GM19397 (cell line): ENCODE results near the gene NR2F1-AS1.

Source experiments
- ATAC-seq: cut with Tn5 transposase; IDR thresholded peaks from one replicate; pipeline ENCODE4 v1.9.1; 2021; ENCODE audit warnings: mild to moderate bottlenecking, moderate library complexity; ENCODE audit not compliant: unreplicated experiment

Gene NR2F1-AS1

GRCh38 chr5:93438124-93438523 lies 142.9 kb downstream of the NR2F1-AS1 start:
- ATAC-seq = no peak

- no peak for ATAC-seq
Measured at GRCh38 chr5:93436083-93436482, 144.9 kb downstream of the NR2F1-AS1 start.

- no peak for ATAC-seq
Measured at GRCh38 chr5:93433422-93433821, 147.6 kb downstream of the NR2F1-AS1 start.

GRCh38 chr5:93431250-93431649 lies 149.8 kb downstream of the NR2F1-AS1 start:
- ATAC-seq = no peak

DNA sequence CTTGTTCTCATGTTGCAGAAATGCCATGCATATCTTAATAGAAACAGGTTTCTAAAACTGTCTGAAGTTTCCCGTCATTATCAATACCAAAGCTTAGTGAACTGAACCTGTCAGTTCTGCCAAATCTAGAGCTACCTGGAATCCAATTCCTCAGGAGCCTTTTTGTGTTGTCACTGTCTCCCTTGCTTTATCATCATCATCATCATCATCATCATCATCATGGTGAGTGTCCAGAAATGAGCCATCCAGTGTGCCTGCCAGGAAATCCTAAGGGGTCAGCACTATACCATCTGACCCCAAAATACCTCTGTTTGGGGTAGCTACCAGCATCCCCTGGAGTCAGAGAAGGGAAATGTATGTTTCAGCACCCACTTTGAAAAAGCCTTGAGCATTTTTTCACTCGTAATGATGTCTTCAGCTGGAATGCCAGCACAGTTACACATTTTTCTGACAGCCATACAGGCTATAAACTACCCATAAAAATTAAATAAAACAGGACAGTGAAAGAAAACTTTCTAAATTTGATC lies 150.3 kb downstream of the NR2F1-AS1 start:
- no peak for ATAC-seq

- ATAC-seq = no peak
Measured at GRCh38 chr5:93430118-93430517, 150.9 kb downstream of the NR2F1-AS1 start.

- no peak for ATAC-seq
Measured at GRCh38 chr5:93428868-93429267, 152.2 kb downstream of the NR2F1-AS1 start.

DNA sequence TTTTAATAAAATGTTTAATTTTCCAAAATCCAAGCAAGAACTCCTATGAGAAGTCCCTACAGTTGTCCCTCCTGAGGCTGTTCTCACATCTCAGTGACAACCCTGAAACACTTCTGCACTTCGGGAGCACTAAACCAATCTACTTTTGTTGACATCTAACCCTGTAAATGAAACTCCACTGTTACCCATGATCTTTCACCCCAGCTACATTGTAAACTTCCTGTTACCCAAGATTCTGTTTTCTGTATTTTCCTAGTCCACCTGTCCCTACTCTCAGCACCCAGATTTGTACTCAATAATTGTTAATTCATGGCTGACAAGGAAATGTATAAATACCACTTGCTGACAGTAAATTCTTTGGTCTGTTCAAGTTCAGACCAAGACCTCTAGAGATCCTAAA lies 153.7 kb downstream of the NR2F1-AS1 start:
- ATAC-seq = no peak

DNA sequence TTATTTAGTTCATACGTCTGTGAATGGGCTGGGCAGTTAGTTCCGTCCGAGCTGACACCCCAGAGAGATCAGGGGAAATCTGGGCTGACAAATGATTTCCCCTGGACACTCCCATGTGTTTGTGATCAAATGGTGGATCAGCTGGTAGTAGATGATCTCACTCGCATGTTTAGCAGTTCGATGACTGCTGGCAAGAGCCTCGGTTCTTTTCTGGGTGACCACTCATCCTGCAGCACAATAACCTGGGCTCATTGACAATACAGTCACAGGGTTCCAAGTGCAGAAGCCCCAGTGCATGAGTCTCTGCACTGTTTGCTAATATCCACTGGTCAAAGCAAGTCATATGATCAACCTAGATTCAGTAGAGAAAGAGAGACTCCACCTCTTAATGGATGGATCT lies 155.9 kb downstream of the NR2F1-AS1 start:
- ATAC-seq = no peak

DNA sequence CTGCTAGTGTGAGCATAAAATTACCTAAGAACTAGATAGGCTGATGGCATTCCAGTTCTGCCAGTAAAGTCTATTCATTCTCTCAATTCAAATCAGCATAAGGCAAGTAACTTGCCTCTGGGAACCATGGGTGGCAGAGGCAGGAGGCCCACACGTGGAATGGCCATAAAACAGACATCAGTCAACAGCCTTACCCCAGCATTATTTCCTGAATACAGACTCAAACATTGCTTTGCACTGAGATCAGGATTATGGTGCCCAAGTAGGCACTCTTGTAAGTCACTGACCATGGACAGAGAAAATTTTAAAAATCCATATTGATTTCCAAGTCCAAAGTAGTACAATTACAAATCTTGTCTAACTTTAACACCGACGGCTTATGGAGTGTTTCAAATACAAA lies 157.7 kb downstream of the NR2F1-AS1 start:
- no peak for ATAC-seq

DNA sequence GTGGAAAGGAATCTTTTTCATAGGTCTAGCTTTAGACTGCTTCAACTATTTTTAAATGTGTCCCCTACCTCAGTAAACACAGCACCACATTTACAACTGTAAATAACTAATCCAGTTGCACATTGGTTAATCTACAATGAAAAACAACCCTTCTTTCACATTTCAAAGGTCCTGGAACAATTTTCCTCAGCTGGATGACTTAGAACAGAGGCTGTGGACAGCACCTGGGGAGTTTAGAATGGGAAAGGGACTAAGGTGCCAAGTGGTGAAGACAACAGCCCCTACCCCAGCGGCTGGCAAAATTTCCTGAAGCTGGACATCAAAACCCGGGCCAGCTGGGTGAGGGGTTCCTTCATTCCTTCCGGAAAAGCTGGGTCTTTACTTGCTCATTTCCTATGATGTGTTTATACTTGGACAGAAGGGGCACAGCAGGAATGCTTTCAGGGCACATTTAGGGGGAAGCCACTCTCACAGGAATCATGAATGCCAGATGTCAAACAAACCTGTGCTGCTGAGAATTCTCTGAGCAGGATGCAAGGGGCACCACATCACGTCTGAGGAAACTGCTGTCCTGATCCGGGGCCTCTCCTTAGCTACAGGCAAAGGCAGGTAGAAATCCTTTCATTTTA lies 158.3 kb downstream of the NR2F1-AS1 start:
- ATAC-seq = no peak

- no peak for ATAC-seq
Measured at GRCh38 chr5:93421987-93422401, 159.0 kb downstream of the NR2F1-AS1 start.

DNA sequence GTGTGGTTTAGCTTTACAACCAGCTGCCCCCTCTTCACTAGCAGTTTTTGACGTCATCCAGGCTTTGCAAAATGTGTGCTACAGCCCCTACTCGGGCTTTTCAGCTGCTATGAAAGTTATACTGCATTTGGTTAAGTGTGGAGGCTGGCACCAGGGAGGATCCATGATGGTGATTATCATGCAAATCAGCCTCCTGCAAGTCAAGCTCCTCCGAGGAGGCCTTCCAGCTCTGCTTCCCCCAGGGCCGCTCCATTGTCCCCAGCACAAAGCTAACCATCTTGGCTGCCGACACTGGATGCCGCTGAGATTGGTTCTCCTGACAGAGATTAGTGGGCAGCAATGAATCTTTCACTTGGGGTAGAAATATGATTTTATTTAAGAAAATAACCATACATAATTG lies 159.6 kb downstream of the NR2F1-AS1 start:
- no peak for ATAC-seq

- no peak for ATAC-seq
Measured at GRCh38 chr5:93417490-93417889, 163.5 kb downstream of the NR2F1-AS1 start.

- ATAC-seq = no peak
Measured at GRCh38 chr5:93415819-93416218, 165.2 kb downstream of the NR2F1-AS1 start.

DNA sequence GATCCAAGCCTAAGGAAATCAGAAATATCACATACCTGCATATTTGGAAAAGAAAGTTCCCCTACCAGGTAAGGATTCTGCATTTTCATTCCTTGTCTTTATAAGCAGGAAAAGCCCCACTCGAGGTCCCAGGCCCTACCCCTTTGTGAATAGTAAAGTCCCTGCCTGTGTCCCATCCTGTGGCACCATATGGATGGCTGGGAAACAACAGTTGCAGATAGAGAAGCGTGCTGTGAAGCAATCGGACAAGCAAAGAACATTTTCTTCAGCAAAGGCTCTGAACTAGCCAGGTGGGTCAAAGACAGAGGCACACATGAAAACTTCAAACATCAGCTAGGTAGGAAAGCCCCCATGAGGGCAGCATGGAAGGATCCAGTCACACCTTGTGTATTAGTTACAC lies 169.3 kb downstream of the NR2F1-AS1 start:
- ATAC-seq = no peak

- no peak for ATAC-seq
Measured at GRCh38 chr5:93409691-93410090, 171.3 kb downstream of the NR2F1-AS1 start.

DNA sequence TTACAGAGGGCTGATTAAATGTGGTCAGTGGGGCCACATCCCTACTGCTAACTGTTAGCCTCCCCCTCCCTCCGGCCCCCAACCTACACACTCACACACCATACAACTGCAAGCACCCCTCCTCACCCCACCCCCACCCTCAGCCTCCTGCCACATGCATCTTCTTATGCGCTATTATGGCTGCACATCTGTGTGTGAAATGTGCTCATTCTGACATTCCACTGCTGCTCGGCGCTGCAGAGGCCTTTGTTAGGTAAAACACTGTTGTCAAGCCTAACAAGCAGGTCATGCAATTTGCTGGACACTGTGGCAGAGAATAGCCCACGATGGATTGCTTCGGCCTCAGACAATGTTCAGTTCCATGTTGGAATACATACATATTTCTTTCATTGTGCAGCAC lies 173.6 kb downstream of the NR2F1-AS1 start:
- no peak for ATAC-seq

GRCh38 chr5:93406971-93407401 lies 174.0 kb downstream of the NR2F1-AS1 start:
- ATAC-seq = no peak

GRCh38 chr5:93404246-93404645 lies 176.8 kb downstream of the NR2F1-AS1 start:
- no peak for ATAC-seq

- no peak for ATAC-seq
Measured at GRCh38 chr5:93403141-93403928, 177.7 kb downstream of the NR2F1-AS1 start.

- ATAC-seq = no peak
Measured at GRCh38 chr5:93402451-93402850, 178.6 kb downstream of the NR2F1-AS1 start.
